Liver (tissue), 9 donors: ENCODE results near the gene CD84. TPM values are rescaled to one million over a fixed set of nuclear protein-coding genes. Genes with fewer than 3 reads are reported as not detected.

ENCODE experiments used
- DNase-seq: peaks from one replicate; pipeline ENCODE4 v3.0.0-alpha.2; 2017; ENCODE audit warnings: low spot score
- H3K27ac ChIP-seq, 2 donors: one replicate each; pipeline ENCODE4 v1.7.0; 2013; ENCODE audit warnings: inconsistent platforms in 2 of 2, low read length in 2 of 2, control low read depth in 1 of 2, low read depth in 1 of 2, mild to moderate bottlenecking in 1 of 2
- H3K27me3 ChIP-seq, 4 donors: one replicate each; pipeline versions ENCODE4 v1.6.1 to v1.7.0; 2013; ENCODE audit warnings: low read length in 3 of 4, inconsistent platforms in 1 of 4, mild to moderate bottlenecking in 1 of 4, moderate library complexity in 1 of 4; ENCODE audit not compliant: control insufficient read depth in 4 of 4, insufficient read depth in 4 of 4
- H3K36me3 ChIP-seq, 4 donors: one replicate each; pipeline versions ENCODE4 v1.6.1 to v1.7.0; 2013; ENCODE audit warnings: low read length in 3 of 4, mild to moderate bottlenecking in 3 of 4, low read depth in 1 of 4, moderate library complexity in 1 of 4; ENCODE audit not compliant: control insufficient read depth in 4 of 4, insufficient read depth in 3 of 4
- H3K4me1 ChIP-seq, 4 donors: one replicate each; pipeline versions ENCODE4 v1.6.1 to v1.7.0; 2013; ENCODE audit warnings: low read length in 3 of 4, mild to moderate bottlenecking in 3 of 4, moderate library complexity in 1 of 4; ENCODE audit not compliant: control insufficient read depth in 4 of 4, insufficient read depth in 4 of 4
- H3K4me3 ChIP-seq, 3 donors: one replicate each; pipeline versions ENCODE4 v1.6.1 to v1.7.0; 2013; ENCODE audit warnings: low read length in 3 of 3, control low read depth in 1 of 3, low read depth in 1 of 3, mild to moderate bottlenecking in 1 of 3
- H3K9ac ChIP-seq, 2 donors: one replicate each; pipeline ENCODE4 v1.7.0; 2013; ENCODE audit warnings: low read length in 2 of 2, mild to moderate bottlenecking in 2 of 2, moderate library complexity in 2 of 2, control low read depth in 1 of 2, low read depth in 1 of 2
- H3K9me3 ChIP-seq, 4 donors: one replicate each; pipeline versions ENCODE4 v1.6.1 to v1.7.0; 2013; ENCODE audit warnings: low read length in 3 of 4; ENCODE audit not compliant: control insufficient read depth in 4 of 4
- ATF3 ChIP-seq: IDR thresholded peaks from 2 replicates; pipeline ENCODE4 v1.6.1; 2016; ENCODE audit warnings: antibody characterized with exemption
- CTCF ChIP-seq: fragments of 150-350 bp; IDR thresholded peaks from 2 replicates; pipeline ENCODE4 v1.5.1; 2017; ENCODE audit warnings: improper control_type of control experiment, low read depth, low read length; ENCODE audit not compliant: missing input control
- EGR1 ChIP-seq, 2 donors: IDR thresholded peaks; 2 replicates each; pipeline ENCODE4 v1.6.1; 2016 to 2018; ENCODE audit warnings: antibody characterized with exemption in 2 of 2, low read depth in 2 of 2
- FOXA1 ChIP-seq: IDR thresholded peaks from 2 replicates; pipeline ENCODE4 v1.6.1; 2016; ENCODE audit warnings: antibody characterized with exemption
- FOXA2 ChIP-seq: IDR thresholded peaks from 2 replicates; pipeline ENCODE4 v1.6.1; 2016; ENCODE audit warnings: antibody characterized with exemption
- GABPA ChIP-seq, 2 donors: IDR thresholded peaks in 1 of 2; conservative IDR thresholded peaks in 1 of 2; 2 replicates each; pipeline ENCODE4 v1.6.1; 2016; ENCODE audit warnings: antibody characterized with exemption in 2 of 2, mild to moderate bottlenecking in 1 of 2, moderate library complexity in 1 of 2
- HNF4A ChIP-seq, 2 donors: conservative IDR thresholded peaks; 2 replicates each; pipeline ENCODE4 v1.6.1; 2016; ENCODE audit warnings: antibody characterized with exemption in 2 of 2, mild to moderate bottlenecking in 2 of 2
- HNF4G ChIP-seq: IDR thresholded peaks from 2 replicates; pipeline ENCODE4 v1.6.1; 2016; ENCODE audit warnings: antibody characterized with exemption
- JUND ChIP-seq, 2 donors: IDR thresholded peaks; 2 replicates each; pipeline ENCODE4 v1.6.1; 2016; ENCODE audit warnings: antibody characterized with exemption in 2 of 2
- MAX ChIP-seq: IDR thresholded peaks from 2 replicates; pipeline ENCODE4 v1.6.1; 2016; ENCODE audit warnings: antibody characterized with exemption
- NR2F2 ChIP-seq: IDR thresholded peaks from 2 replicates; pipeline ENCODE4 v1.6.1; 2016; ENCODE audit warnings: antibody characterized with exemption
- RAD21 ChIP-seq, 2 donors: IDR thresholded peaks; 2 replicates each; pipeline ENCODE4 v1.6.1; 2016; ENCODE audit warnings: antibody characterized with exemption in 2 of 2, mild to moderate bottlenecking in 2 of 2
- REST ChIP-seq: IDR thresholded peaks from 2 replicates; pipeline ENCODE4 v1.6.1; 2016; ENCODE audit warnings: antibody characterized with exemption, mild to moderate bottlenecking
- RXRA ChIP-seq, 2 donors: IDR thresholded peaks; 2 replicates each; pipeline ENCODE4 v1.6.1; 2017 to 2018; ENCODE audit warnings: antibody characterized with exemption in 2 of 2, mild to moderate bottlenecking in 1 of 2
- SP1 ChIP-seq: IDR thresholded peaks from 2 replicates; pipeline ENCODE4 v1.6.1; 2018; ENCODE audit warnings: antibody characterized with exemption, mild to moderate bottlenecking
- TAF1 ChIP-seq: conservative IDR thresholded peaks from 2 replicates; pipeline ENCODE4 v1.6.1; 2016; ENCODE audit warnings: antibody characterized with exemption, mild to moderate bottlenecking
- YY1 ChIP-seq: IDR thresholded peaks from 2 replicates; pipeline ENCODE4 v1.6.1; 2016; ENCODE audit warnings: antibody characterized with exemption, mild to moderate bottlenecking
- ZBTB33 ChIP-seq: IDR thresholded peaks from 2 replicates; pipeline ENCODE4 v1.6.1; 2016; ENCODE audit warnings: antibody characterized with exemption
- WGBS: extraction: QIAGEN DNeasy Blood & Tissue Kit; methylation state at CpG from one replicate; pipeline ENCODE4 v1.1.7; 2013; 5-methylcytosine and 5-hydroxymethylcytosine counted together
- polyA plus RNA-seq, 2 donors: library from polyadenylated mRNA; stranded (reverse) in 1 of 2; unstranded in 1 of 2; fragments of 200-250 nt in 1 of 2; fragments of >200 nt in 1 of 2; fragmentation: Nextera tagmentation in 1 of 2; extraction: Ambion mirVana in 1 of 2; gene quantifications; one replicate each; pipeline versions ENCODE4 v1.2.1 to v1.2.3, GENCODE V29; 2013 to 2015
- total RNA-seq, 2 donors: library from RNA; depleted of rRNA; stranded (reverse); fragments of >200 nt; gene quantifications; one replicate each; pipeline ENCODE4 v1.2.3, GENCODE V29; 2014
- donor health status: healthy.
- donor health status: healthy.
- donor health status: healthy.
- donor health status: healthy.
- donor health status: healthy.

CD84 gene
- total and polyA plus RNA-seq, 4 donors = 2.1 to 8.8 (median 4.4) TPM

GRCh38 chr1:160608941-160609340 is 29.6 kb upstream of the CD84 start:
- Histone ChIP-seq H3K27me3 (peaks cover 0 to 2% (median 0%) of the 10 kb centered on the region in 4 donors), H3K9ac (no peak overlapping the region), H3K4me1 (peaks cover 0 to 21% (median 13%) of the 10 kb centered on the region in 4 donors), H3K4me3 (no peak overlapping the region), H3K27ac (no peak overlapping the region), H3K9me3 (no peaks in the 10 kb centered on the region), H3K36me3 (no peaks in the 10 kb centered on the region)
- no peak for TF ChIP-seq TAF1
- TF ChIP-seq GABPA (IDR thresholded peaks at IDR 0.05 in 1 of 2, conservative IDR thresholded peaks at IDR 0.05 in 1 of 2) = no peak
- TF ChIP-seq MAX = no peak
- no peak for TF ChIP-seq ZBTB33
- no peak for TF ChIP-seq HNF4A (conservative IDR thresholded peaks at IDR 0.05)
- TF ChIP-seq CTCF = no peak
- no peak for TF ChIP-seq JUND (IDR thresholded peaks at IDR 0.05)
- TF ChIP-seq RAD21 (IDR thresholded peaks at IDR 0.05) = no peak
- TF ChIP-seq RXRA (IDR thresholded peaks at IDR 0.05) = no peak
- TF ChIP-seq SP1 = no peak
- no peak for TF ChIP-seq REST
- TF ChIP-seq YY1 = no peak
- TF ChIP-seq EGR1 (IDR thresholded peaks at IDR 0.05; ENCODE audit: low read depth in 2 of 2) = no peak
- TF ChIP-seq HNF4G = no peak
- TF ChIP-seq FOXA2 = no peak
- no peak for TF ChIP-seq ATF3
- no peak for DNase-seq

- Histone ChIP-seq H3K4me1 (peaks cover 0 to 21% (median 13%) of the 10 kb centered on the region in 4 donors), H3K27me3 (peaks cover 0 to 2% (median 0%) of the 10 kb centered on the region in 4 donors), H3K9me3 (no peaks in the 10 kb centered on the region), H3K36me3 (no peaks in the 10 kb centered on the region), H3K9ac (no peak overlapping the region), H3K27ac (peak overlapping the region in 1 of 2 donors; percentile 72), H3K4me3 (no peak overlapping the region)
- TF ChIP-seq NR2F2 (no peak), GABPA (IDR thresholded peaks at IDR 0.05 in 1 of 2, conservative IDR thresholded peaks at IDR 0.05 in 1 of 2) (no peak), HNF4G (no peak), HNF4A (conservative IDR thresholded peaks at IDR 0.05) (no peak), FOXA1 (no peak), REST (no peak)
- DNase-seq = no peak
- WGBS = 48% methylated on average over 2 of the region's 2 CpGs
Measured at GRCh38 chr1:160608514-160608913, 29.2 kb upstream of the CD84 start.
